ENCODE measurements around the gene CDKN2AIP. TPM values are rescaled to one million over a fixed set of nuclear protein-coding genes. Genes with fewer than 3 reads are reported as not detected.

CDKN2AIP gene
- total and polyA plus RNA-seq, 2 of the 4 experiments (the other 2 are of a cell fraction) = 11.0 to 16.8 TPM

GRCh38 chr4:183441276-183441675 lies 3.2 kb upstream of the CDKN2AIP start:
- no peaks in the 10 kb centered on the region for H3K27me3 ChIP-seq (ENCODE audit: control insufficient read depth, insufficient read depth, low read length)
- H2BK20ac ChIP-seq (ENCODE audit: low read depth, low read length) = no peak overlapping the region
- no peak overlapping the region for H3K4me3 ChIP-seq (ENCODE audit: insufficient read depth, low read depth, low read length)
- no peaks in the 10 kb centered on the region; the same call in 1 of the 2 replicates for H3K4me1 ChIP-seq (ENCODE audit: control insufficient read depth, insufficient read depth, low read length)
- H3K4me2 ChIP-seq (ENCODE audit: low read depth, low read length) = no peak overlapping the region
- no peak overlapping the region for H3K14ac ChIP-seq (replicated peaks; ENCODE audit: low read depth, low read length)
- no peak overlapping the region for H2BK15ac ChIP-seq (ENCODE audit: low read depth, low read length)
- ChIA-PET CTCF (interaction anchor here (0.6 kb wide), 1 partner anchor 182 kb away, joined by 4 read pairs; no protein-coding TSS in a partner anchor), POLR2A (ENCODE audit: unreplicated experiment) (no interaction called here)
- peaks cover 9 to 12% of the 10 kb centered on the region in 2 experiments for H3K79me1 ChIP-seq (ENCODE audit: low read depth in 1 of 2, low read length in 2 of 2)
- no peak overlapping the region for H4K91ac ChIP-seq (ENCODE audit: insufficient read depth, low read depth, low read length)
- no peak overlapping the region for H2BK5ac ChIP-seq (ENCODE audit: low read depth, low read length, poor library complexity, severe bottlenecking)
- no peak overlapping the region for H2AFZ ChIP-seq (replicated peaks; ENCODE audit: low read length, poor library complexity)
- no TSS peak for BruUV-seq (replicated peaks)
- no peak for DNase-seq
- intact Hi-C loops (cut with micrococcal nuclease) (no loop called here), dilution Hi-C loops (cut with HindIII; ENCODE audit: low sequenced_read_pairs, unreplicated experiment) (no loop called here), in situ Hi-C loops (cut with MboI; ENCODE audit: low sequenced_read_pairs) (no loop called here)
- no peak overlapping the region for H2AK9ac ChIP-seq (replicated peaks; ENCODE audit: low read depth, low read length, poor library complexity)
- no peak overlapping the region for H3K9ac ChIP-seq (ENCODE audit: low read depth, low read length)
- no peaks in the 10 kb centered on the region; the same call in 1 of the 2 replicates for H3K9me3 ChIP-seq (ENCODE audit: control insufficient read depth, insufficient read depth, low read length)
- H4K20me1 ChIP-seq (ENCODE audit: insufficient read depth, low read length) = no peaks in the 10 kb centered on the region; the same call in 1 of the 2 replicates
- no peak overlapping the region for H3K27ac ChIP-seq (ENCODE audit: insufficient read depth, low read length)
- H2BK120ac ChIP-seq (ENCODE audit: low read depth, low read length) = no peak overlapping the region
- no peak overlapping the region for H2AK5ac ChIP-seq (ENCODE audit: low read depth, low read length)
- no peak for ATAC-seq (ENCODE audit: low read depth)
- H3K36me3 ChIP-seq (ENCODE audit: control insufficient read depth, insufficient read depth, low read length) = peaks cover 4% of the 10 kb centered on the region
- H3K4ac ChIP-seq (ENCODE audit: low read depth, low read length) = no peak overlapping the region
- TF ChIP-seq MAFK (IDR thresholded peaks at IDR 0.05; ENCODE audit: low read depth, low read length) = no peak
- no peak for TF ChIP-seq CEBPB (IDR thresholded peaks at IDR 0.05; ENCODE audit: low read depth, low read length)
- TF ChIP-seq SMC3 (IDR thresholded peaks at IDR 0.05; ENCODE audit: low read depth, low read length) = no peak
- TF ChIP-seq RAD21 (IDR thresholded peaks at IDR 0.05; ENCODE audit: low read length) = no peak
- TF ChIP-seq CTCF (conservative IDR thresholded peaks at IDR 0.05; ENCODE audit: low read depth, low read length) = no peak
- no peak for TF ChIP-seq POLR2A (IDR thresholded peaks at IDR 0.05; ENCODE audit: low read depth, low read length)
- no peak for TF ChIP-seq NFE2L2 (IDR thresholded peaks at IDR 0.05; ENCODE audit: low read depth, low read length)
- TF ChIP-seq ELK1 (IDR thresholded peaks at IDR 0.05; ENCODE audit: borderline replicate concordance, low read depth, low read length) = no peak
- TF ChIP-seq USF2 (IDR thresholded peaks at IDR 0.05; ENCODE audit: low read depth, low read length) = no peak
- TF ChIP-seq RCOR1 (IDR thresholded peaks at IDR 0.05; ENCODE audit: insufficient replicate concordance, low read length) = no peak
- no peak for TF ChIP-seq RFX5 (IDR thresholded peaks at IDR 0.05; ENCODE audit: low read depth, low read length)
- TF ChIP-seq MXI1 (IDR thresholded peaks at IDR 0.05; ENCODE audit: borderline replicate concordance, low read depth, low read length) = no peak
- TF ChIP-seq FOS (IDR thresholded peaks at IDR 0.05; ENCODE audit: low read depth, low read length) = no peak
- H4K5ac ChIP-seq (ENCODE audit: low read depth, low read length) = no peak overlapping the region
- H3K18ac ChIP-seq (ENCODE audit: low read depth, low read length) = no peak overlapping the region
- no peak overlapping the region for H3K23ac ChIP-seq (ENCODE audit: low read depth, low read length)
- H4K8ac ChIP-seq (ENCODE audit: low read depth in 2 of 2, low read length in 2 of 2) = no peak overlapping the region
- no peak overlapping the region for H3K56ac ChIP-seq (ENCODE audit: extremely low read depth, insufficient read depth, low read length)
- peaks cover 4% of the 10 kb centered on the region; the same call in 1 of the 2 replicates for H3K9me1 ChIP-seq (ENCODE audit: insufficient read depth, low read length)
- WGBS, 2 experiments (ENCODE audit: extremely low coverage in 2 of 2, insufficient read length in 1 of 2) = no CpG with 5 or more reads among the region's 1 CpG

All from IMR-90 (cell line).